Cardiac muscle cell (in vitro differentiated cells and primary cell): ENCODE data around the gene MDFIC. TPM values are rescaled to one million over a fixed set of nuclear protein-coding genes. Genes with fewer than 3 reads are reported as not detected.

ENCODE experiments used
- DNase-seq, 2 donors: peaks; one replicate each; pipeline versions ENCODE4 v3.0.0 to v3.0.0-alpha.2; 2010 to 2017; ENCODE audit warnings: low read depth in 1 of 2, low spot score in 1 of 2
- H3K27ac ChIP-seq: fragments of 200-600 bp; sonication (generic); 2 replicates; pipeline ENCODE4 v1.5.1; 2016
- H3K27me3 ChIP-seq: fragments of 200-600 bp; sonication (generic); 2 replicates; pipeline ENCODE4 v1.6.0; 2016; ENCODE audit warnings: control low read depth
- H3K36me3 ChIP-seq: fragments of 200-600 bp; sonication (generic); 2 replicates; pipeline ENCODE4 v1.5.1; 2016; ENCODE audit warnings: control low read depth
- H3K4me1 ChIP-seq: fragments of 200-600 bp; sonication (generic); 2 replicates; pipeline ENCODE4 v1.8.1; 2017; ENCODE audit warnings: low read depth, mild to moderate bottlenecking, mixed run types
- H3K4me3 ChIP-seq: fragments of 200-600 bp; sonication (generic); 2 replicates; pipeline ENCODE4 v1.5.1; 2016; ENCODE audit warnings: mild to moderate bottlenecking
- H3K9me3 ChIP-seq: fragments of 200-600 bp; sonication (generic); 2 replicates; pipeline ENCODE4 v1.5.1; 2017; ENCODE audit warnings: low read depth, mild to moderate bottlenecking, control low read depth
- polyA plus RNA-seq: library from polyadenylated mRNA; unstranded; fragments of >200 nt; fragmentation: Nextera tagmentation; extraction: Ambion mirVana; gene quantifications from 2 replicates; pipeline ENCODE4 v1.2.1, GENCODE V29; 2016
- total RNA-seq: library from RNA; depleted of rRNA; stranded (reverse); fragments of >200 nt; gene quantifications from 2 replicates; pipeline ENCODE4 v1.2.3, GENCODE V29; 2016
- TF ChIP-seq, protein P1 (sequence below): IDR thresholded peaks from 2 replicates; pipeline ENCODE4 v1.5.1; 2012; ENCODE audit warnings: low read depth, mild to moderate bottlenecking, low read length

MDFIC gene
- total and polyA plus RNA-seq, 2 experiments from 2014 or later: 7.1 to 11.7 TPM

DNA sequence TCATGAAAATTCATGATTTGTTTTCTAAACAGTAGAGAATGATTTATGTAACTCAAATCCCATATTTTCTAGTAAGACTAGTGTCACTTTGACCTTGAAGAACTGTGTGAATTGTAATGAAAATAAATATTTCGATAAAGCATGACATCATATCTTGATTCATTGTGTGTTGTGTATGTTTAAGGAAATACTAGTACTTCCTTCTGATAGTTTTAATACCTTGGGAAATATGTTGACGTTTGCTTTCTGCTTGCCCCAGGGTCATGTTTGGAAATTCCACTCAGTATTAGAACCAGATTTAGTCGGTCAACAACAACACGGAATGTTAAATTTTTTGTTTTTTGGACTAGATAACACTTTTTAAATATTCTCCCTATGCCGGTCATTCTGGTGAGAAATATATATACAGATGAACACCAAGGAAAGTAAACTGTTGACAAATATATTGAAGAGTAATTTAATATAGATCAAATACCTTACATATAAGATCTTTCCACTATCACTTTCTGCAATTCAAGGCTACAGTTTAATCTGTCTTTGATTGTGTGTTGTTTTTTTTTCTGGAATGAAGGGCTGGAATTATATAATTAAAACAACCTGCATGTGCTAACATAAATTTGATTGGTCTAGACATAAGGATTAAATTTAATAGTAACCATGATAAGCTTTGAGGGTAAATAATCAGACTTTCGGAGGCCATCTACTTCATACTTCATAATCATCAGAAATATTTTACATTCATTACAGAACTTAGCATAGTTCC lies 126.2 kb downstream of the MDFIC start:
- peak in 1 of 2 donors; percentile 55 for DNase-seq
- no peaks in the 10 kb centered on the region for H3K27me3 ChIP-seq
- no peaks in the 10 kb centered on the region for H3K4me1 ChIP-seq
- TF ChIP-seq, protein P1, sequence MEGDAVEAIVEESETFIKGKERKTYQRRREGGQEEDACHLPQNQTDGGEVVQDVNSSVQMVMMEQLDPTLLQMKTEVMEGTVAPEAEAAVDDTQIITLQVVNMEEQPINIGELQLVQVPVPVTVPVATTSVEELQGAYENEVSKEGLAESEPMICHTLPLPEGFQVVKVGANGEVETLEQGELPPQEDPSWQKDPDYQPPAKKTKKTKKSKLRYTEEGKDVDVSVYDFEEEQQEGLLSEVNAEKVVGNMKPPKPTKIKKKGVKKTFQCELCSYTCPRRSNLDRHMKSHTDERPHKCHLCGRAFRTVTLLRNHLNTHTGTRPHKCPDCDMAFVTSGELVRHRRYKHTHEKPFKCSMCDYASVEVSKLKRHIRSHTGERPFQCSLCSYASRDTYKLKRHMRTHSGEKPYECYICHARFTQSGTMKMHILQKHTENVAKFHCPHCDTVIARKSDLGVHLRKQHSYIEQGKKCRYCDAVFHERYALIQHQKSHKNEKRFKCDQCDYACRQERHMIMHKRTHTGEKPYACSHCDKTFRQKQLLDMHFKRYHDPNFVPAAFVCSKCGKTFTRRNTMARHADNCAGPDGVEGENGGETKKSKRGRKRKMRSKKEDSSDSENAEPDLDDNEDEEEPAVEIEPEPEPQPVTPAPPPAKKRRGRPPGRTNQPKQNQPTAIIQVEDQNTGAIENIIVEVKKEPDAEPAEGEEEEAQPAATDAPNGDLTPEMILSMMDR: no peak
- H3K36me3 ChIP-seq: no peaks in the 10 kb centered on the region
- no peaks in the 10 kb centered on the region for H3K9me3 ChIP-seq
- H3K4me3 ChIP-seq: no peak overlapping the region
- H3K27ac ChIP-seq: no peak overlapping the region

DNA sequence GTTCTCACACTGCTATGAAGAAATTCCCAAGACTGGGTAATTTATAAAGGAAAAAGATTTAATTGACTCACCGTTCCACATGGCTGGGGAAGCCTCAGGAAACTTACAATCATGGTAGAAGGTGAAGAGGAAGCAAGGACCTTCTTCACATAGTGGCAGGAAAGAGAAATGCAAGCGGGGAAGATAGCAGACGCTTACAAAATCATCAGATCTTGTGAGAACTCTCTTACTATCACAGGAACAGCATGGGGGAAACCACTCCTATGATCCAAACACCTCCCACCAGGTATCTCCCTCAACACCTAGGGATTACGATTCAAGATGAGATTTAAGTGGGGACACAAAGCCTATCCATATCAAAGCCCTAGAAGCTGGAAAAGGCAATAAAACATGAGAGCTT lies 130.8 kb downstream of the MDFIC start:
- no peak for DNase-seq
- TF ChIP-seq, protein P1: no peak
- Histone ChIP-seq H3K4me3 (no peak overlapping the region), H3K9me3 (no peaks in the 10 kb centered on the region), H3K4me1 (no peaks in the 10 kb centered on the region), H3K27me3 (no peaks in the 10 kb centered on the region), H3K36me3 (no peaks in the 10 kb centered on the region), H3K27ac (no peak overlapping the region)

DNA sequence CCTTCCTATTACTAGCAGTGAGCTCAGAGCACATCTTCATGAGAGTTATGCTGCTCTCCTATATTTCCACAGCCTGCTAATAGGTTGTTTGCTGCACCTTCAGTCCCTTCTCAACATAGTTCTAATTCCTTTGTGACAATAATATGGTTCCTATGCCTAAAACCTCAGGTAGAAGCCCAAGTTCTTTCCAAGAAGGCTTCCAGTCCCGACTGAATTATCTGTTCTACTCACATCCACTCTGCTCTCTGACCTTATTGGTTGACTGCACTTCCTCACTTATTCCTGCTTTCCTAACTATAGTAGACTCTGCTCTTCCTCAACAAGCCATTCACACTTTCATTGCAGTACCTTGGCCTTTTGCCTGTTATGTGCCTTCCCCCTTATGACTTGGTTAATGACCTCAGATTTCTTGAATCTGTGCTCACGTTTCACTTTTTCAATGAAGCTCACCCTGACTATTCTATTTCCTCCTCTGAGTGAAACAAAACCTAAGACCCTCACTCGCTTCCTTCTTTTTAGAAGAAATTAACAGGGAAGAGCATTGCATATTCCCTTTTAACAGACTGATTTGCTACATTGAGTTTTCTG lies 132.7 kb downstream of the MDFIC start:
- H3K27me3 ChIP-seq: no peaks in the 10 kb centered on the region

DNA sequence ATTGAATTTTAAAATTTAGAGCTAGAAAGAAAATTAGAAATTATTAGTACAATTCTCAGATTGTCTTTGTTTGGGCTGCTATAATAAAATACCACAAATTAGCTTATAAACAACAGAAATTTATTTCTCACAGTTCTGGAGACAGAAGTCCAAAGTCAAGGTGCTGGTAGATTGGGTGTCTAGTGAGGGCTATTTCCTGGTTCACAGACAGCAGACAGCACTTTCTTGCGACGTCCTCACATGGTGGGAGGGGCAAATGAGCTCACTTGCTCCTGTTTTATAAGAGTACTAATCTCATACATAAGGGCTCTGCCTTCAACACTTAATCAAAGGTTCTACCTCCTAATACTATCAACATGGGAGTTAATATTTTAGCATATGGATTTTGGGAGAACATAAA lies 134.1 kb downstream of the MDFIC start:
- Histone ChIP-seq H3K4me3 (no peak overlapping the region), H3K36me3 (no peaks in the 10 kb centered on the region), H3K27ac (no peak overlapping the region), H3K27me3 (no peaks in the 10 kb centered on the region), H3K4me1 (no peaks in the 10 kb centered on the region), H3K9me3 (no peaks in the 10 kb centered on the region)
- no peak for DNase-seq
- TF ChIP-seq, protein P1: no peak

More for the DNA sequence above, 132.7 kb downstream of the MDFIC start:
- DNase-seq: no peak
- H3K27ac ChIP-seq: no peak overlapping the region
- H3K9me3 ChIP-seq: no peaks in the 10 kb centered on the region
- no peak overlapping the region for H3K4me3 ChIP-seq
- H3K36me3 ChIP-seq: no peaks in the 10 kb centered on the region
- no peaks in the 10 kb centered on the region for H3K4me1 ChIP-seq
- TF ChIP-seq, protein P1: no peak

DNA sequence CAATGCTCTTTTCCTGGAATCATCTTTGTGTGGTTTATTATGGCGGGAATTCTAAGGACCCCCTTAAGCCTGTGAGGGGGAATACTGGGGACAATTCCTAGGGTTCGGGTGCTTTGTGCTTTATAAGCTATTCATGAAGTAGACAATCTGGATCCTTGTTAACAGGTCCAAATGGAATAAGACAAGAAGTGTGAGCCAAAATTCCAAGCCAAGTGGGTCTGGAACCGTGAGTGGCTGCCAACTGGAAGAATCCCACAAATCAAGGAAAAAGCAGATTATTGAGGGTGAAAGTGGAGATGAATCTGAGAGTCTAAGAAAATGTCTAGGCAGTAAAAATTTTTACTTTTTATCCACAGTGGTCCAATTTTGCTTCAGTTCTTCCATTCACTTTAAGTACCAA lies 136.8 kb downstream of the MDFIC start:
- Histone ChIP-seq H3K27ac (no peak overlapping the region), H3K36me3 (no peaks in the 10 kb centered on the region), H3K4me3 (no peak overlapping the region), H3K9me3 (no peaks in the 10 kb centered on the region), H3K4me1 (no peaks in the 10 kb centered on the region), H3K27me3 (no peaks in the 10 kb centered on the region)
- TF ChIP-seq, protein P1: no peak
- DNase-seq: no peak
